Measurements from ENCODE around the gene KL.

GRCh38 chr13:32968316-32968715 is 47.9 kb upstream of the KL start:
- TF ChIP-seq, protein P1, sequence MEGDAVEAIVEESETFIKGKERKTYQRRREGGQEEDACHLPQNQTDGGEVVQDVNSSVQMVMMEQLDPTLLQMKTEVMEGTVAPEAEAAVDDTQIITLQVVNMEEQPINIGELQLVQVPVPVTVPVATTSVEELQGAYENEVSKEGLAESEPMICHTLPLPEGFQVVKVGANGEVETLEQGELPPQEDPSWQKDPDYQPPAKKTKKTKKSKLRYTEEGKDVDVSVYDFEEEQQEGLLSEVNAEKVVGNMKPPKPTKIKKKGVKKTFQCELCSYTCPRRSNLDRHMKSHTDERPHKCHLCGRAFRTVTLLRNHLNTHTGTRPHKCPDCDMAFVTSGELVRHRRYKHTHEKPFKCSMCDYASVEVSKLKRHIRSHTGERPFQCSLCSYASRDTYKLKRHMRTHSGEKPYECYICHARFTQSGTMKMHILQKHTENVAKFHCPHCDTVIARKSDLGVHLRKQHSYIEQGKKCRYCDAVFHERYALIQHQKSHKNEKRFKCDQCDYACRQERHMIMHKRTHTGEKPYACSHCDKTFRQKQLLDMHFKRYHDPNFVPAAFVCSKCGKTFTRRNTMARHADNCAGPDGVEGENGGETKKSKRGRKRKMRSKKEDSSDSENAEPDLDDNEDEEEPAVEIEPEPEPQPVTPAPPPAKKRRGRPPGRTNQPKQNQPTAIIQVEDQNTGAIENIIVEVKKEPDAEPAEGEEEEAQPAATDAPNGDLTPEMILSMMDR (IDR thresholded peaks at IDR 0.05), result no peak
- TF ChIP-seq, protein P2, sequence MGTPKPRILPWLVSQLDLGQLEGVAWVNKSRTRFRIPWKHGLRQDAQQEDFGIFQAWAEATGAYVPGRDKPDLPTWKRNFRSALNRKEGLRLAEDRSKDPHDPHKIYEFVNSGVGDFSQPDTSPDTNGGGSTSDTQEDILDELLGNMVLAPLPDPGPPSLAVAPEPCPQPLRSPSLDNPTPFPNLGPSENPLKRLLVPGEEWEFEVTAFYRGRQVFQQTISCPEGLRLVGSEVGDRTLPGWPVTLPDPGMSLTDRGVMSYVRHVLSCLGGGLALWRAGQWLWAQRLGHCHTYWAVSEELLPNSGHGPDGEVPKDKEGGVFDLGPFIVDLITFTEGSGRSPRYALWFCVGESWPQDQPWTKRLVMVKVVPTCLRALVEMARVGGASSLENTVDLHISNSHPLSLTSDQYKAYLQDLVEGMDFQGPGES (IDR thresholded peaks at IDR 0.05; ENCODE audit: low read depth, low read length), result no peak

Data from SK-N-SH (cell line).